Neural cell (in vitro differentiated cells): ENCODE measurements around the gene TLCD4. TPM values are rescaled to one million over a fixed set of nuclear protein-coding genes. Genes with fewer than 3 reads are reported as not detected.

Source experiments
- H2AFZ ChIP-seq: fragments of 200-600, 300-800 bp; sonication (generic), shearing (Covaris generic); 2 replicates; pipeline ENCODE4 v1.6.0; 2014; ENCODE audit warnings: low read depth, mild to moderate bottlenecking, antibody characterized with exemption, low read length, moderate library complexity
- H3F3A ChIP-seq: fragments of 200-600 bp; shearing (Covaris generic); 2 replicates; pipeline ENCODE4 v1.6.1; 2016; ENCODE audit warnings: mild to moderate bottlenecking, moderate library complexity, mixed read lengths, antibody characterized with exemption, low read length; ENCODE audit not compliant: insufficient read depth, poor library complexity, severe bottlenecking
- H3K27ac ChIP-seq: fragments of 200-600, 300-800 bp; sonication (generic), shearing (Covaris generic); 2 replicates; pipeline ENCODE4 v1.5.1; 2014; ENCODE audit warnings: mild to moderate bottlenecking, low read length, moderate library complexity
- H3K27me3 ChIP-seq: fragments of 300-800, 200-600 bp; sonication (generic), shearing (Covaris generic); 2 replicates; pipeline ENCODE4 v1.6.0; 2014; ENCODE audit warnings: mild to moderate bottlenecking, low read depth, low read length, moderate library complexity; ENCODE audit not compliant: insufficient read depth
- H3K36me3 ChIP-seq: fragments of 300-800, 200-600 bp; sonication (generic), shearing (Covaris generic); 2 replicates; pipeline ENCODE4 v1.5.1; 2014; ENCODE audit warnings: mild to moderate bottlenecking, antibody characterized with exemption, low read length, moderate library complexity; ENCODE audit not compliant: insufficient read depth
- H3K4me2 ChIP-seq: fragments of 300-800, 200-600 bp; sonication (generic), shearing (Covaris generic); 2 replicates; pipeline ENCODE4 v1.6.0; 2014; ENCODE audit warnings: mild to moderate bottlenecking, low read length
- H3K4me3 ChIP-seq: fragments of 300-800, 200-600 bp; sonication (generic), shearing (Covaris generic); 2 replicates; pipeline ENCODE4 v1.5.1; 2014; ENCODE audit warnings: mild to moderate bottlenecking, low read length, moderate library complexity
- H3K79me2 ChIP-seq: fragments of 200-600 bp; shearing (Covaris generic); replicated peaks from 2 replicates; pipeline ENCODE4 v1.6.0; 2014; ENCODE audit warnings: mild to moderate bottlenecking, low read length, moderate library complexity; ENCODE audit not compliant: insufficient read depth
- H3K9ac ChIP-seq: fragments of 300-800, 200-600 bp; sonication (generic), shearing (Covaris generic); 2 replicates; pipeline ENCODE4 v1.6.1; 2016; ENCODE audit warnings: mild to moderate bottlenecking, low read length, mixed read lengths
- H3K9me2 ChIP-seq: fragments of 200-600 bp; shearing (Covaris generic); 2 replicates; pipeline ENCODE4 v1.6.1; 2016; ENCODE audit warnings: mild to moderate bottlenecking, low read length, mixed read lengths; ENCODE audit not compliant: insufficient read depth
- H3K9me3 ChIP-seq: fragments of 200-600, 300-800 bp; sonication (generic), shearing (Covaris generic); 2 replicates; pipeline ENCODE4 v1.6.1; 2016; ENCODE audit warnings: mild to moderate bottlenecking, mixed run types, low read length, moderate library complexity, mixed read lengths
- H4K20me1 ChIP-seq: fragments of 200-600 bp; shearing (Covaris generic); 2 replicates; pipeline ENCODE4 v1.6.1; 2016; ENCODE audit warnings: mild to moderate bottlenecking, mixed run types; ENCODE audit not compliant: insufficient read depth
- EP300 ChIP-seq: fragments of 450-650 bp; conservative IDR thresholded peaks from 2 replicates; pipeline ENCODE4 v1.6.1; 2014; ENCODE audit warnings: antibody characterized with exemption, mild to moderate bottlenecking, moderate library complexity; ENCODE audit not compliant: poor library complexity, severe bottlenecking
- EZH2 ChIP-seq: fragments of 200-600, 300-800 bp; shearing (Covaris generic), sonication (generic); IDR thresholded peaks from 2 replicates; pipeline ENCODE4 v1.6.1; 2014; ENCODE audit warnings: antibody characterized with exemption, low read length, borderline replicate concordance, mild to moderate bottlenecking; ENCODE audit not compliant: insufficient read depth, poor library complexity, severe bottlenecking
- MXI1 ChIP-seq: fragments of 450-650 bp; conservative IDR thresholded peaks from 2 replicates; pipeline ENCODE4 v1.6.1; 2014; ENCODE audit warnings: antibody characterized with exemption, mild to moderate bottlenecking; ENCODE audit not compliant: poor library complexity, severe bottlenecking
- POLR2AphosphoS5 ChIP-seq: IDR thresholded peaks from 2 replicates; pipeline ENCODE4 v1.6.1; 2012
- RAD21 ChIP-seq: fragments of 450-650 bp; conservative IDR thresholded peaks from 2 replicates; pipeline ENCODE4 v1.6.1; 2014; ENCODE audit warnings: antibody characterized with exemption, mild to moderate bottlenecking, moderate library complexity
- SMC3 ChIP-seq: fragments of 450-650 bp; conservative IDR thresholded peaks from 2 replicates; pipeline ENCODE4 v1.6.1; 2014; ENCODE audit warnings: antibody characterized with exemption, mild to moderate bottlenecking, moderate library complexity; ENCODE audit not compliant: poor library complexity
- TAF1 ChIP-seq: IDR thresholded peaks from 2 replicates; pipeline ENCODE4 v1.6.1; 2012; ENCODE audit warnings: low read depth
- polyA plus RNA-seq: library from polyadenylated mRNA; depleted of rRNA; stranded (reverse); fragments of >200 nt; gene quantifications from 2 replicates; pipeline ENCODE4 v1.2.3, GENCODE V29; 2014
- TF ChIP-seq, protein P1 (sequence below): IDR thresholded peaks from 2 replicates; pipeline ENCODE4 v1.6.1; 2012; ENCODE audit warnings: borderline replicate concordance
- TF ChIP-seq, protein P2 (sequence below): fragments of 450-650 bp; IDR thresholded peaks from 2 replicates; pipeline ENCODE4 v1.5.1; 2014; ENCODE audit warnings: antibody characterized with exemption, mild to moderate bottlenecking, moderate library complexity; ENCODE audit not compliant: poor library complexity, severe bottlenecking

The TLCD4 gene
- polyA plus RNA-seq, 1 donor from 2014 or later = 1.6 TPM

DNA sequence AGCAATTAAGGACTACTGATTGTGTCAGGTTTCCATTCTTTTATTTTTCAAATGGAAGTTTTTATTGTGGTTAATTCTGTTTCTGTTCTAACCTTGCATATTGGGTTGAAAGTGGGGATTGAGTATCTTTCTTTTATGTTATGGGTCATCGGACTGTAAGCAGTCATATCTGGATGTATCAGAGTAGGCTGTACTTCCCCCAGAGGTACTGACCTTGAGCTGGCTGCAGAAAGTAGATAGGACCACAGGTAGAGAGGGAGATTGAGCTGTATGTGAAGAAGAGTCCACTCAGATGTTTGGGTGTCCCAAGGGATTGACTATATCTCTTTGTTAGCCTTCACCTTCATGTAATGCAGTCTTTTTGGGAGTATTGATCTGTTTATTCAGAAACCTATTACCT lies 23.9 kb upstream of the TLCD4 start:
- no peaks in the 10 kb centered on the region for H4K20me1 ChIP-seq
- TF ChIP-seq, protein P1, sequence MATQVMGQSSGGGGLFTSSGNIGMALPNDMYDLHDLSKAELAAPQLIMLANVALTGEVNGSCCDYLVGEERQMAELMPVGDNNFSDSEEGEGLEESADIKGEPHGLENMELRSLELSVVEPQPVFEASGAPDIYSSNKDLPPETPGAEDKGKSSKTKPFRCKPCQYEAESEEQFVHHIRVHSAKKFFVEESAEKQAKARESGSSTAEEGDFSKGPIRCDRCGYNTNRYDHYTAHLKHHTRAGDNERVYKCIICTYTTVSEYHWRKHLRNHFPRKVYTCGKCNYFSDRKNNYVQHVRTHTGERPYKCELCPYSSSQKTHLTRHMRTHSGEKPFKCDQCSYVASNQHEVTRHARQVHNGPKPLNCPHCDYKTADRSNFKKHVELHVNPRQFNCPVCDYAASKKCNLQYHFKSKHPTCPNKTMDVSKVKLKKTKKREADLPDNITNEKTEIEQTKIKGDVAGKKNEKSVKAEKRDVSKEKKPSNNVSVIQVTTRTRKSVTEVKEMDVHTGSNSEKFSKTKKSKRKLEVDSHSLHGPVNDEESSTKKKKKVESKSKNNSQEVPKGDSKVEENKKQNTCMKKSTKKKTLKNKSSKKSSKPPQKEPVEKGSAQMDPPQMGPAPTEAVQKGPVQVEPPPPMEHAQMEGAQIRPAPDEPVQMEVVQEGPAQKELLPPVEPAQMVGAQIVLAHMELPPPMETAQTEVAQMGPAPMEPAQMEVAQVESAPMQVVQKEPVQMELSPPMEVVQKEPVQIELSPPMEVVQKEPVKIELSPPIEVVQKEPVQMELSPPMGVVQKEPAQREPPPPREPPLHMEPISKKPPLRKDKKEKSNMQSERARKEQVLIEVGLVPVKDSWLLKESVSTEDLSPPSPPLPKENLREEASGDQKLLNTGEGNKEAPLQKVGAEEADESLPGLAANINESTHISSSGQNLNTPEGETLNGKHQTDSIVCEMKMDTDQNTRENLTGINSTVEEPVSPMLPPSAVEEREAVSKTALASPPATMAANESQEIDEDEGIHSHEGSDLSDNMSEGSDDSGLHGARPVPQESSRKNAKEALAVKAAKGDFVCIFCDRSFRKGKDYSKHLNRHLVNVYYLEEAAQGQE = no peak
- no peak for TF ChIP-seq RAD21
- no peak for TF ChIP-seq MXI1
- TF ChIP-seq POLR2AphosphoS5 = no peak
- TF ChIP-seq EZH2 = no peak
- TF ChIP-seq, protein P2, sequence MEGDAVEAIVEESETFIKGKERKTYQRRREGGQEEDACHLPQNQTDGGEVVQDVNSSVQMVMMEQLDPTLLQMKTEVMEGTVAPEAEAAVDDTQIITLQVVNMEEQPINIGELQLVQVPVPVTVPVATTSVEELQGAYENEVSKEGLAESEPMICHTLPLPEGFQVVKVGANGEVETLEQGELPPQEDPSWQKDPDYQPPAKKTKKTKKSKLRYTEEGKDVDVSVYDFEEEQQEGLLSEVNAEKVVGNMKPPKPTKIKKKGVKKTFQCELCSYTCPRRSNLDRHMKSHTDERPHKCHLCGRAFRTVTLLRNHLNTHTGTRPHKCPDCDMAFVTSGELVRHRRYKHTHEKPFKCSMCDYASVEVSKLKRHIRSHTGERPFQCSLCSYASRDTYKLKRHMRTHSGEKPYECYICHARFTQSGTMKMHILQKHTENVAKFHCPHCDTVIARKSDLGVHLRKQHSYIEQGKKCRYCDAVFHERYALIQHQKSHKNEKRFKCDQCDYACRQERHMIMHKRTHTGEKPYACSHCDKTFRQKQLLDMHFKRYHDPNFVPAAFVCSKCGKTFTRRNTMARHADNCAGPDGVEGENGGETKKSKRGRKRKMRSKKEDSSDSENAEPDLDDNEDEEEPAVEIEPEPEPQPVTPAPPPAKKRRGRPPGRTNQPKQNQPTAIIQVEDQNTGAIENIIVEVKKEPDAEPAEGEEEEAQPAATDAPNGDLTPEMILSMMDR = no peak
- no peak for TF ChIP-seq EP300
- TF ChIP-seq SMC3 = no peak
- TF ChIP-seq TAF1 = no peak
- H3K27ac ChIP-seq = no peak overlapping the region
- H3K9me2 ChIP-seq = no peaks in the 10 kb centered on the region
- H3K79me2 ChIP-seq = no peaks in the 10 kb centered on the region
- H3K4me2 ChIP-seq = no peak overlapping the region
- H3K4me3 ChIP-seq = no peak overlapping the region
- H3K36me3 ChIP-seq = no peaks in the 10 kb centered on the region
- H3K27me3 ChIP-seq = no peaks in the 10 kb centered on the region
- H2AFZ ChIP-seq = no peak overlapping the region
- H3F3A ChIP-seq = no peaks in the 10 kb centered on the region
- no peaks in the 10 kb centered on the region for H3K9me3 ChIP-seq
- no peak overlapping the region for H3K9ac ChIP-seq

DNA sequence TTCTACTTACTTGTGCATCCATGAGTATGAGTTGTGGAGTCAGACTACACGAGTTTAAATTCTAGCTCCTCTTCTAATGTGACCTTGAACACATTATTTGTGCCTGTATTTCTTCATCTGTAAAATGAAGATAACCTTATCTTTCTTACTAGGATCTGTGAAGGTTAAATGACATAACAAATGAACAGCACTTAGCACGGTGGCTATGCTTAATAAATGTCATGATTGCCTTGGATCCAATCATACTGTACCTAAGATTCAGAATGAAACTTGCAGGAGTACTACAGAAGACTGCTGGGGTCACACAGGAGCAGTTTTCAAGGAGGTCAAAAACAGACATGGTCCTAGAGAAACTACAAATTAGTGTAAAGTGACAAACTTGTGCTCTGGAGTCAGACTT lies 22.2 kb upstream of the TLCD4 start:
- TF ChIP-seq POLR2AphosphoS5 (no peak), EP300 (no peak), MXI1 (no peak), EZH2 (no peak), RAD21 (no peak), SMC3 (no peak), TAF1 (no peak)
- TF ChIP-seq, protein P1 = no peak
- TF ChIP-seq, protein P2 = no peak
- H2AFZ ChIP-seq = no peak overlapping the region
- no peak overlapping the region for H3K4me2 ChIP-seq
- H3K79me2 ChIP-seq = no peaks in the 10 kb centered on the region
- no peaks in the 10 kb centered on the region for H3K9me2 ChIP-seq
- no peaks in the 10 kb centered on the region for H3K36me3 ChIP-seq
- H3K4me3 ChIP-seq = no peak overlapping the region
- H3K9ac ChIP-seq = no peak overlapping the region
- no peaks in the 10 kb centered on the region for H3K9me3 ChIP-seq
- H3F3A ChIP-seq = no peaks in the 10 kb centered on the region
- no peaks in the 10 kb centered on the region for H4K20me1 ChIP-seq
- no peaks in the 10 kb centered on the region for H3K27me3 ChIP-seq
- H3K27ac ChIP-seq = no peak overlapping the region
